ENCODE measurements around the gene PARN. TPM values are rescaled to one million over a fixed set of nuclear protein-coding genes. Genes with fewer than 3 reads are reported as not detected.
"Not testable (repeated sequence)": the region's sequence is repeated elsewhere in the genome, so short reads cannot be mapped to it uniquely, and the experiment has no call there.

Gene PARN
- polyA plus RNA-seq, 1 experiment = 33.9 TPM

- H3K27ac ChIP-seq (ENCODE audit: low read depth, low read length) = no peak overlapping the region
- ChIA-PET POLR2A (no interaction called here), CTCF (no interaction called here)
- TF ChIP-seq, protein P1, sequence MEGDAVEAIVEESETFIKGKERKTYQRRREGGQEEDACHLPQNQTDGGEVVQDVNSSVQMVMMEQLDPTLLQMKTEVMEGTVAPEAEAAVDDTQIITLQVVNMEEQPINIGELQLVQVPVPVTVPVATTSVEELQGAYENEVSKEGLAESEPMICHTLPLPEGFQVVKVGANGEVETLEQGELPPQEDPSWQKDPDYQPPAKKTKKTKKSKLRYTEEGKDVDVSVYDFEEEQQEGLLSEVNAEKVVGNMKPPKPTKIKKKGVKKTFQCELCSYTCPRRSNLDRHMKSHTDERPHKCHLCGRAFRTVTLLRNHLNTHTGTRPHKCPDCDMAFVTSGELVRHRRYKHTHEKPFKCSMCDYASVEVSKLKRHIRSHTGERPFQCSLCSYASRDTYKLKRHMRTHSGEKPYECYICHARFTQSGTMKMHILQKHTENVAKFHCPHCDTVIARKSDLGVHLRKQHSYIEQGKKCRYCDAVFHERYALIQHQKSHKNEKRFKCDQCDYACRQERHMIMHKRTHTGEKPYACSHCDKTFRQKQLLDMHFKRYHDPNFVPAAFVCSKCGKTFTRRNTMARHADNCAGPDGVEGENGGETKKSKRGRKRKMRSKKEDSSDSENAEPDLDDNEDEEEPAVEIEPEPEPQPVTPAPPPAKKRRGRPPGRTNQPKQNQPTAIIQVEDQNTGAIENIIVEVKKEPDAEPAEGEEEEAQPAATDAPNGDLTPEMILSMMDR (IDR thresholded peaks at IDR 0.05; ENCODE audit: low read depth, low read length) = no peak
- DNase-seq (ENCODE audit: low read depth, low spot score) = no peak
- no peaks in the 10 kb centered on the region for H3K27me3 ChIP-seq (ENCODE audit: control insufficient read depth, insufficient read depth, low read length)
- H3K4me3 ChIP-seq (ENCODE audit: low read depth, low read length) = no peak overlapping the region
- H3K9me3 ChIP-seq (ENCODE audit: control insufficient read depth, insufficient read depth, low read length) = no peaks in the 10 kb centered on the region
These were observed 181.2 kb downstream of the PARN start for GRCh38 chr16:14448879-14449278.

GRCh38 chr16:14447783-14448182, 182.3 kb downstream of the PARN start:
- Histone ChIP-seq H3K4me3 (ENCODE audit: low read depth, low read length) (no peak overlapping the region), H3K9me3 (ENCODE audit: control insufficient read depth, insufficient read depth, low read length) (no peaks in the 10 kb centered on the region), H3K27ac (ENCODE audit: low read depth, low read length) (no peak overlapping the region), H3K27me3 (ENCODE audit: control insufficient read depth, insufficient read depth, low read length) (no peaks in the 10 kb centered on the region)
- ChIA-PET CTCF (interaction anchor here (0.6 kb wide), 1 partner anchor 82 kb away, joined by 3 read pairs; no protein-coding TSS in a partner anchor), POLR2A (no interaction called here)
- TF ChIP-seq, protein P1 (IDR thresholded peaks at IDR 0.05; ENCODE audit: low read depth, low read length) = no peak
- DNase-seq (ENCODE audit: low read depth, low spot score) = no peak

GRCh38 chr16:14446796-14447195, 183.3 kb downstream of the PARN start:
- CTCF ChIA-PET = no interaction called here
- Histone ChIP-seq H3K9me3 (ENCODE audit: control insufficient read depth, insufficient read depth, low read length) (no peaks in the 10 kb centered on the region), H3K27me3 (ENCODE audit: control insufficient read depth, insufficient read depth, low read length) (no peaks in the 10 kb centered on the region), H3K27ac (ENCODE audit: low read depth, low read length) (no peak overlapping the region), H3K4me3 (ENCODE audit: low read depth, low read length) (no peak overlapping the region)
- POLR2A ChIA-PET = no interaction called here
- TF ChIP-seq, protein P1 (IDR thresholded peaks at IDR 0.05; ENCODE audit: low read depth, low read length) = no peak
- DNase-seq (ENCODE audit: low read depth, low spot score) = no peak

- TF ChIP-seq, protein P1 (IDR thresholded peaks at IDR 0.05; ENCODE audit: low read depth, low read length) = no peak
- ChIA-PET POLR2A (no interaction called here), CTCF (no interaction called here)
- DNase-seq (ENCODE audit: low read depth, low spot score) = no peak
- Histone ChIP-seq H3K4me3 (ENCODE audit: low read depth, low read length) (no peak overlapping the region), H3K9me3 (ENCODE audit: control insufficient read depth, insufficient read depth, low read length) (no peaks in the 10 kb centered on the region), H3K27ac (ENCODE audit: low read depth, low read length) (no peak overlapping the region), H3K27me3 (ENCODE audit: control insufficient read depth, insufficient read depth, low read length) (no peaks in the 10 kb centered on the region)
These were observed 183.9 kb downstream of the PARN start for GRCh38 chr16:14445937-14446715.

DNA sequence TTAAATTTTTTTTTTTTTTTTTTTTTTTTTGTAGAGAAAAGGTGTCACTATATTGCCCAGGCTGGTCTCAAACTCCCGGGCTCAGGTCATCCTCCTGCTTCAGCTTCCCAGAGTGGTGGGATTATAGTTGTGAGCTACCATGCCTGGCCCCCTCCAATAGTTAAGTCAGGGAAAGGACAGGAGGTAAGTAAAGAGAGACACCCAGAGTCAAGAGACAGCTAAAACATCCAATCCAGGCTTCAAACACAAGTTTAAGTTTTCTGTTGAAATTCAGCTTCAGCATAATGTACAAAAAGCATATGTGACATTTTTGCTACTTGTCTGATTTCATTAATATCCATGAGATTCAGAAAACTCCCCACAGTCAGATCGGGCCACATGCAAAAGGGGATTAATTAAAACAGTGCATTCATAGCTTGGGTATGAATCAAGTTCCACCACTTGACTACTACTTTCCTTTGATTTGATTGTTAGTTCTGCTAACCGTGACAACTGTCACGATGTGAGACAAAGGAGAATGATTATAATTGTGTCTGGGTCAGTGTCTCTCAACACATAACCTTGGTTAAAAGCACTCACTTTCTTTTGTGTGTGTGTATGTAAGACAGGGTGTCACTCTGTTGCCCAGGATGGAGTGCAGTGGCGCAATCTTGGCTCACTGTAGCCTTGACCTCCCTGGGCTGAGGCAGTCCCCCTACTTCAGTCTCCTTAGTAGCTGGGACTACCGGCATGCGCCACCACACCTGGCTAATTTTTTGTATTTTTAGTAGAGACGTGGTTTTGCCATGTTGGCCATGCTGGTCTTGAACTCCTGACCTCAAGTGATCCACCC, 184.9 kb downstream of the PARN start:
- TF ChIP-seq, protein P1 (IDR thresholded peaks at IDR 0.05; ENCODE audit: low read depth, low read length) = no peak
- no peaks in the 10 kb centered on the region for H3K9me3 ChIP-seq (ENCODE audit: control insufficient read depth, insufficient read depth, low read length)
- POLR2A ChIA-PET = interaction anchor here (0.6 kb wide), 1 partner anchor 58 kb away, joined by 6 read pairs; no protein-coding TSS in a partner anchor
- no peak for DNase-seq (ENCODE audit: low read depth, low spot score)
- no peak overlapping the region for H3K27ac ChIP-seq (ENCODE audit: low read depth, low read length)
- CTCF ChIA-PET = no interaction called here
- H3K27me3 ChIP-seq (ENCODE audit: control insufficient read depth, insufficient read depth, low read length) = no peaks in the 10 kb centered on the region
- no peak overlapping the region for H3K4me3 ChIP-seq (ENCODE audit: low read depth, low read length)

GRCh38 chr16:14441533-14441932, 188.5 kb downstream of the PARN start:
- DNase-seq (ENCODE audit: low read depth, low spot score); H3K27me3 ChIP-seq (ENCODE audit: control insufficient read depth, insufficient read depth, low read length); H3K9me3 ChIP-seq (ENCODE audit: control insufficient read depth, insufficient read depth, low read length); H3K27ac ChIP-seq (ENCODE audit: low read depth, low read length); POLR2A ChIA-PET; H3K4me3 ChIP-seq (ENCODE audit: low read depth, low read length); CTCF ChIA-PET: not testable (repeated sequence)

All from AG04450 (cell line).